Neural cell (in vitro differentiated cells): ENCODE data around the gene OR6B3.

Source experiments
- EZH2 ChIP-seq: fragments of 200-600, 300-800 bp; shearing (Covaris generic), sonication (generic); IDR thresholded peaks from 2 replicates; pipeline ENCODE4 v1.6.1; 2014; ENCODE audit warnings: antibody characterized with exemption, low read length, borderline replicate concordance, mild to moderate bottlenecking; ENCODE audit not compliant: insufficient read depth, poor library complexity, severe bottlenecking
- REST ChIP-seq: IDR thresholded peaks from 2 replicates; pipeline ENCODE4 v1.6.1; 2012; ENCODE audit warnings: borderline replicate concordance
- TAF1 ChIP-seq: IDR thresholded peaks from 2 replicates; pipeline ENCODE4 v1.6.1; 2012; ENCODE audit warnings: low read depth
- TF ChIP-seq, protein P1 (sequence below): fragments of 450-650 bp; IDR thresholded peaks from 2 replicates; pipeline ENCODE4 v1.5.1; 2014; ENCODE audit warnings: antibody characterized with exemption, mild to moderate bottlenecking, moderate library complexity; ENCODE audit not compliant: poor library complexity, severe bottlenecking

GRCh38 chr2:240024766-240025165 lies 28.6 kb downstream of the OR6B3 start:
- TF ChIP-seq REST (no peak), TAF1 (no peak), EZH2 (no peak)
- TF ChIP-seq, protein P1, sequence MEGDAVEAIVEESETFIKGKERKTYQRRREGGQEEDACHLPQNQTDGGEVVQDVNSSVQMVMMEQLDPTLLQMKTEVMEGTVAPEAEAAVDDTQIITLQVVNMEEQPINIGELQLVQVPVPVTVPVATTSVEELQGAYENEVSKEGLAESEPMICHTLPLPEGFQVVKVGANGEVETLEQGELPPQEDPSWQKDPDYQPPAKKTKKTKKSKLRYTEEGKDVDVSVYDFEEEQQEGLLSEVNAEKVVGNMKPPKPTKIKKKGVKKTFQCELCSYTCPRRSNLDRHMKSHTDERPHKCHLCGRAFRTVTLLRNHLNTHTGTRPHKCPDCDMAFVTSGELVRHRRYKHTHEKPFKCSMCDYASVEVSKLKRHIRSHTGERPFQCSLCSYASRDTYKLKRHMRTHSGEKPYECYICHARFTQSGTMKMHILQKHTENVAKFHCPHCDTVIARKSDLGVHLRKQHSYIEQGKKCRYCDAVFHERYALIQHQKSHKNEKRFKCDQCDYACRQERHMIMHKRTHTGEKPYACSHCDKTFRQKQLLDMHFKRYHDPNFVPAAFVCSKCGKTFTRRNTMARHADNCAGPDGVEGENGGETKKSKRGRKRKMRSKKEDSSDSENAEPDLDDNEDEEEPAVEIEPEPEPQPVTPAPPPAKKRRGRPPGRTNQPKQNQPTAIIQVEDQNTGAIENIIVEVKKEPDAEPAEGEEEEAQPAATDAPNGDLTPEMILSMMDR, result no peak
